GM11168 (cell line): ENCODE results near the gene ZNF814.
"Not testable (repeated sequence)": the region's sequence is repeated elsewhere in the genome, so short reads cannot be mapped to it uniquely, and the experiment has no call there.

Experiments used
- in situ Hi-C: fragments of 300-500 bp; cut with MboI; formaldehyde crosslinking; loops from one replicate; pipeline ENCODE4 v1.12.0; 2022; ENCODE audit warnings: low sequenced_read_pairs; ENCODE audit not compliant: unreplicated experiment

Gene ZNF814

GRCh38 chr19:57888560-57889231 is at the start of gene ZNF814:
ZNF814 (minus strand) TSS chr19:57889037; CDS start chr19:57888802, 235 bp downstream.
- in situ Hi-C loops: no loop called here

GRCh38 chr19:57935731-57936130 is 46.9 kb upstream of the ZNF814 start:
- in situ Hi-C loops: no loop called here

- in situ Hi-C loops: no loop called here
Measured at GRCh38 chr19:57934820-57935665, 46.2 kb upstream of the ZNF814 start, which contains the start of gene ZNF418. ZNF418 (minus strand) TSS chr19:57935402; CDS start chr19:57933822, 1,580 bp downstream.

- in situ Hi-C loops: no loop called here
Measured at GRCh38 chr19:57927587-57927986, 38.8 kb upstream of the ZNF814 start.

- in situ Hi-C loops: not testable (repeated sequence)
Measured at GRCh38 chr19:57916168-57916995, 27.5 kb upstream of the ZNF814 start, which contains the start of gene ZNF417. ZNF417 (minus strand) TSS chr19:57916592; CDS start chr19:57916411, 181 bp downstream.

- in situ Hi-C loops: no loop called here
Measured at GRCh38 chr19:57914531-57914930, 25.7 kb upstream of the ZNF814 start.

GRCh38 chr19:57907394-57907793 is 18.6 kb upstream of the ZNF814 start:
- in situ Hi-C loops: no loop called here

- in situ Hi-C loops: no loop called here
Measured at GRCh38 chr19:57905258-57905657, 16.4 kb upstream of the ZNF814 start.

- in situ Hi-C loops: loop anchor here (5.0 kb wide), 1 partner anchor 51 kb away; no protein-coding TSS in a partner anchor
Measured at GRCh38 chr19:57903618-57904184, 14.9 kb upstream of the ZNF814 start.

GRCh38 chr19:57900311-57900710 is 11.5 kb upstream of the ZNF814 start:
- in situ Hi-C loops: loop anchor here (5.0 kb wide), 1 partner anchor 48 kb away; no protein-coding TSS in a partner anchor

GRCh38 chr19:57890706-57891105 is 1.9 kb upstream of the ZNF814 start:
- in situ Hi-C loops: not testable (repeated sequence)

GRCh38 chr19:57888107-57888559 is 704 bp downstream of the ZNF814 start:
- in situ Hi-C loops: no loop called here

- in situ Hi-C loops: no loop called here
Measured at GRCh38 chr19:57887195-57887941, 1.5 kb downstream of the ZNF814 start.

GRCh38 chr19:57886046-57886445 is 2.8 kb downstream of the ZNF814 start:
- in situ Hi-C loops: no loop called here

- in situ Hi-C loops: not testable (repeated sequence)
Measured at GRCh38 chr19:57873883-57874799, 14.7 kb downstream of the ZNF814 start.

GRCh38 chr19:57872450-57872849 is 16.4 kb downstream of the ZNF814 start:
- in situ Hi-C loops: no loop called here

GRCh38 chr19:57870225-57870624 is 18.6 kb downstream of the ZNF814 start:
- in situ Hi-C loops: no loop called here

- in situ Hi-C loops: not testable (repeated sequence)
Measured at GRCh38 chr19:57869655-57870054, 19.2 kb downstream of the ZNF814 start.
